Brain pericyte (primary cell): ENCODE results near the gene MAP2K7.
A peak's percentile ranks its signal among the peaks of the same experiment; 100 is the strongest.

Experiments used
- DNase-seq: peaks from one replicate; pipeline ENCODE4 v3.0.0-alpha.2; 2012; ENCODE audit warnings: low read depth, low spot score

The MAP2K7 gene

GRCh38 chr19:7918615-7919421, 15.1 kb downstream of the MAP2K7 start:
- no peak for DNase-seq

- DNase-seq = peak; percentile 80
Observed at GRCh38 chr19:7919610-7920518, 16.2 kb downstream of the MAP2K7 start, which contains the start of gene SNAPC2. Gene SNAPC2, plus strand, starts transcription at chr19:7920338. Its CDS starts 29 bp downstream, at chr19:7920367.

GRCh38 chr19:7920519-7921301, 17.0 kb downstream of the MAP2K7 start:
- peak; percentile 83 for DNase-seq

DNA sequence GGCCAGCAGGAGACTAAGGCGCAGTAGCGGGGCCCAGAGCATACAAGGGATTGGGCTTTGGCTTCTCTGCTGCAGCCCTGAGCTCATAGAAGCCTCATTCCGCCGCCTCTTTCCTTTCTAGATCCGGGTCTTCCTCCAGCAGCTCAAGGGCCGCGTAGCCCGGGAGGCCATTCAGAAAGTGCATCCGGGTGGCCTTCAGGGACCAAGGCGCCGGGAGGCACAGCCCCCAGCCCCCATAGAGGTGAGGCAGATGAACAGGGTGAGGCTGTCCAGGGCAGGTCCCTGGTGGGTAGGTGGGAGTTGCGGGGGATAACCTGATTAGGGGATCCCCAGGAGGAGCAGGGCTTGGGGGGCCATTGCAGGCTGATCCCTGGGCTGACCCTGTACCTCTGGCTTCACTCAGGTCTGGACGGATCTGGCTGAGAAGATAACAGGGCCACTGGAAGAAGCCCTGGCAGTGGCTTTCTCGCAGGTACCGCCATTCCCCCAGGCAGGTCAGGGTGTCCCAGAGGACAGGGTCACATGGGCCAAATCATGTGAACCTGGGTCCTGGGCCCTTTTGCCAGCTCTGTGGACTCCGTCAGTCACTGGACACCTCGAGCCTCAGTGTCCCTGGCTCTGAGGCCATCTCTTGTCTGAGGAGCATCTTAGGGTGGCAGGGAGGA, 17.8 kb downstream of the MAP2K7 start:
- DNase-seq = no peak

DNA sequence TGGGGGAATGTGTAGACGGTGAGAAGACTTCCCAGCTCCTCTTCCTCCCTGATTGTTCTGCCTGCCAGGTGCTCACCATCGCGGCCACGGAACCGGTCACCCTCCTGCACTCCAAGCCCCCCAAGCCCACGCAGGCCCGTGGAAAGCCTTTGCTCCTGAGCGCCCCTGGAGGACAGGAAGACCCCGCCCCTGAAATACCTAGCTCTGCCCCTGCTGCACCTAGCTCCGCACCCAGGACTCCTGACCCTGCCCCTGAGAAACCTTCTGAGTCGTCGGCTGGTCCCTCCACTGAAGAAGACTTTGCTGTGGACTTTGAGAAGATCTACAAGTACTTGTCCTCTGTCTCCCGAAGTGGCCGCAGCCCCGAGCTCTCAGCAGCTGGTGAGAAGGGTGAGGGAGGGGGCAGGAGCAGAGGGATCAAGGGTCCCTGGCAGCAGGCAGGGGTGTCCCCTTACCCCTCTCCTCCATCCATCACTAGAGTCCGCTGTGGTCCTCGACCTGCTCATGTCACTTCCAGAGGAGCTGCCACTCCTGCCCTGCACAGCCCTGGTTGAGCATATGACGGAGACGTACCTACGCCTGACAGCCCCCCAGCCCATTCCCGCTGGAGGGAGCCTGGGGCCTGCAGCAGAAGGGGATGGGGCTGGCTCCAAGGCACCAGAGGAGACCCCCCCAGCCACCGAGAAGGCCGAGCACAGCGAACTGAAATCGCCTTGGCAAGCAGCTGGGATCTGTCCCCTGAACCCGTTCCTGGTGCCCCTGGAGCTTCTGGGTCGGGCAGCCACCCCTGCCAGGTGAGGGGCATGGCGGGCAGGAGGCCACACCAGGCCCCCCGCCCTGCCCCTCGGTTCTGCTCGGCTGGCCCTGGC, 18.5 kb downstream of the MAP2K7 start:
- no peak for DNase-seq

DNA sequence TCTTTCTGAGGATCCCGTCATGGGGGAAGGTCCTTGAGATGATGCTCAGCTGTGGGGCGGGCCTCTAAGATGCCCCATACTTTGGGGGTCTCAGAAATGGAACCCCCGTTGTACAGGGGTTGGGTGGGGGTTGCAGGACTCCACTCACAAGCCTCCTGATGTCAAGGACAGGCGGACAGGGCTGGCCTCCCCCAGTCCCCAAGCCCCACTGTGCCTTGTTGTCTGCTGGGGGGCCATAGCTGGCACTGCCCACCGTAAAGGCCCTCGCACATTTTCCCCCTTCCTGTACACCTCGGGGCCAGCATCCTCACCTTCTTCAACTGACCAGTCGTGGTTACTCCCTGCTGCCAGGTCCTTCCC, 19.1 kb downstream of the MAP2K7 start:
- DNase-seq = no peak

GRCh38 chr19:7923295-7924191, 19.9 kb downstream of the MAP2K7 start:
- no peak for DNase-seq

DNA sequence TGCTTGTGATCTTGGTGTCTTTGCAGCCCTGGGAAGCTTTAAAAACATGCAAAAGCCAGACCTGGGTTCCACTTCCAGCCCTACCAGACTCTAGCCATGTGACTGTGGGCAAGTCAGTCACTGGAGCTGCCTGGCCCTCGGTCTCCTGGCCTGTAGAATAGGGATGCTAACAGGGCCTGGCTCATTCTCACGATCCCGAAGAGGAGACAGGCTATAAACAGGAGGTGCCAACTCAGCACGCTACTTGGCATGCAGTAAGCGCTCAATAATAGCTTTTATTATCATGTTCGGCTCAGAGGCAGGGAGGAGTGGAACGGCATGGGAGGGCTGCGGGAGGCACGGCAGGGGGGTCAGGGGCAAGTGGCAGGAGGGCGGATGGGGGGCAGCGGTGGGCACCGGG, 20.6 kb downstream of the MAP2K7 start:
- DNase-seq = no peak

DNA sequence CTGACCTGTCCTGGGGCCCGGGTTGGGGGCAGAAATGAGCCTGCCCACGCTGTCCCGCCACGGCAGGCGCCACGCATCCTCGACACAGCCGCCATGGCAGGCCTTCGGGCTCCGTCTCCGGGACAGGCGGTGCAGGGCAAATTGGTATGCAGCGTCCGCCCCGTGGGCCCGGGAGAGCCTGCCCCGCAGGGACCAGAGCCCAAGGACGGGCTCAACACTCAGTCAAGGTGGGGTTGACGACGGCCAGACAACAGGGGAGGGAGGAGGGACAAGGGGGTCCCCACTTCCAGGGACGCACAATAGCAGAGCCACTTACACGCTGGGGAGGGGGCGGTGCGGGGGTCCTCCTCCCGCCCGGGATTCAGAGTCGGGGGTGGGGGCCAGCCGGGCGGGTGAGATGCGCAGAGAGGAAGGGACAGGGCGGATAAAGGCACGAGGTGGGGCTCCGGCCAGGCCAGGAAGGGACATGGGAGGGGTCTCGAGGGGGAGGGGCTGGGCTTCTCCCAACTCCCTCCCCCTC, 21.0 kb downstream of the MAP2K7 start:
- no peak for DNase-seq

- DNase-seq = peak; percentile 36
Observed at GRCh38 chr19:7925171-7925851, 21.6 kb downstream of the MAP2K7 start.

GRCh38 chr19:7926021-7926726, 22.5 kb downstream of the MAP2K7 start, which contains the start of gene CTXN1:
Gene CTXN1, minus strand, starts transcription at chr19:7926135. Its CDS starts 597 bp downstream, at chr19:7925538.
- DNase-seq = no peak

GRCh38 chr19:7926727-7927604, 23.3 kb downstream of the MAP2K7 start:
- no peak for DNase-seq

DNA sequence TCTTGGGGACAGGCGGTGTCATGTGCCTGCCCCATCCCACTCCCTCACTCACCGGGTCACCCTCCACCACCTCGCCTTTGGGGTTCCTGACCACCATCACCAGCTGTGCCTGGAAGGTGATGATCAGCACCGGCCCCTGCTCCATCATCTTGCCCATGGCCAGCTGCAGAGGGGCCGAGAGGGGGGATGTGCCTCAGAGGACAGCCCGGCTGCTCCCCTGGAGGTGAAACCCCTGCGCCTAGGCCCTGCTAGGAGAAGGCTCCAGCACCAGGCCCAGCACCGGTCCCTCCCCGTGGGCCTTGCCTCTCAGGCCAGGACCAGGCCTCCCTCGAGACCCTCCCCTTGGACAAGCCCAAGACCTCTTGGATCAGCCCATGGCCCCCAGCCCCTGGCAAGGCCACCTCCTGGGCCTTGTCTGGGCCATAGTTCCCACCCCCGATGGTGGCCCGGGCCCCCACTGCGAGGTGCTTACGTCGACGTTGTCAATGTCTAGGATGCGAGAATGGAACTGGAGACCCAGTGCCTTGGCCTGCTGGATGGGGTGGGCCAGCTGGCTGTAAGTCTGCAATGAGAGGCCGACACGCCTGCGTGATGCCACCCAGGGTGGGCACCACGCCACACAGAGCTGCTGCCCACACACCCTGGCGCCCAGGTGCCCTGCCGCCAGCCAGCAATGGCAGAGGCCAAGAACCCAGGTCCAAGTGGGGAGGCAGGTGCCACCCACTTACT, 24.1 kb downstream of the MAP2K7 start:
- DNase-seq = no peak

DNA sequence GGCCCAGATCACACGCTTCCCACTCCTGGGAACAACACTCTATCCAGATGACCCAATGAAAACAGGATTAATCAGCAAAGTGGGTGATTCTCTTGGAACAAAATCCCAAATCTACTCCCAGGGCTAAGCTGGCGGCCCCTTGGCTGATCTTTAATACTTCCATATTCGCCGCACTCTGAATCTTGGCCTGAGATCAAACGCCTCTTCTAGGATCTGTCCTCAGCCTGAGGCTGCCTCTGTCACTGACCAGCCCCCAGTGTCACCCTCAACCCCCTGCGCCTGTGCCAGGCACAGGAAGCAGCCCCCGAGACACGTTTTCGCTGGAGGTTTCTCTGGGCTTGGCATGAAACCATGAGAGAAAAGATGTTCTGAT, 24.6 kb downstream of the MAP2K7 start:
- DNase-seq = no peak

- peak; percentile 25 for DNase-seq
Observed at GRCh38 chr19:7928741-7929701, 25.3 kb downstream of the MAP2K7 start.
